ENCODE measurements around the gene DNAJC6.

DNA sequence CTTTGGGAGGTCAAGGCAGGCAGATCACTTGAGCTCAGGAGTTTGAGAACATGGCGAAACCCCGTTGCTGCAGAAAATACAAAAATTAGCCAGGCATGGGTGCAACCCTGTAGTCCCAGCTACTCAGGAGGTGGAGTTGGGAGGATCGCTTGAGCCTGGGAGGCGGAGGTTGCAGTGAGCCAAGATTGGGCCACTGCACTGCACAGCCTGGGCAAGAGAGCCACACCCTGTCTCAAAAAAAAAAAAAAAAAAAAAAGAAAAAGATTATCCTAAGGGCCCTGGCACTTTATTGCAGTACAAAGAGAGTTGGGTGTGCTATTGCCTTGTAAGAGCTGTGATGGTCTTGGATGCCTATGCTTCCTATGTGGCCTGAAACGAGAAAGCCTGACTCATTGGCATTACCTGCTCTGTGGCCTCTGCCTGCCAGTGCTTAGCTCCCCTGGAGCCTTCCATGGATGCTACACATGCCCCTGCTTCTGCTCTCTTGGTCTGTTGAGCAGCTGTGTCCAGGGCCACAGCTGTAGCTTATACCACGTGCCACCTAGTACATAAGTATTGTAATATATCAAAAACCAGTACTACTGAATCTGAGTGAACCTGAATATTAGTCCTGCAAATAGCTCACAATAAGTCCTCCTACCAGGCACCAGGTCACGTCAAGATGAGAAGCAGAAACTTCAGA, 45.8 kb downstream of the DNAJC6 start:
- no peak for TF ChIP-seq POLR2A (IDR thresholded peaks at IDR 0.05)
- TF ChIP-seq, protein P1, sequence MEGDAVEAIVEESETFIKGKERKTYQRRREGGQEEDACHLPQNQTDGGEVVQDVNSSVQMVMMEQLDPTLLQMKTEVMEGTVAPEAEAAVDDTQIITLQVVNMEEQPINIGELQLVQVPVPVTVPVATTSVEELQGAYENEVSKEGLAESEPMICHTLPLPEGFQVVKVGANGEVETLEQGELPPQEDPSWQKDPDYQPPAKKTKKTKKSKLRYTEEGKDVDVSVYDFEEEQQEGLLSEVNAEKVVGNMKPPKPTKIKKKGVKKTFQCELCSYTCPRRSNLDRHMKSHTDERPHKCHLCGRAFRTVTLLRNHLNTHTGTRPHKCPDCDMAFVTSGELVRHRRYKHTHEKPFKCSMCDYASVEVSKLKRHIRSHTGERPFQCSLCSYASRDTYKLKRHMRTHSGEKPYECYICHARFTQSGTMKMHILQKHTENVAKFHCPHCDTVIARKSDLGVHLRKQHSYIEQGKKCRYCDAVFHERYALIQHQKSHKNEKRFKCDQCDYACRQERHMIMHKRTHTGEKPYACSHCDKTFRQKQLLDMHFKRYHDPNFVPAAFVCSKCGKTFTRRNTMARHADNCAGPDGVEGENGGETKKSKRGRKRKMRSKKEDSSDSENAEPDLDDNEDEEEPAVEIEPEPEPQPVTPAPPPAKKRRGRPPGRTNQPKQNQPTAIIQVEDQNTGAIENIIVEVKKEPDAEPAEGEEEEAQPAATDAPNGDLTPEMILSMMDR (IDR thresholded peaks at IDR 0.05) = no peak
